Limb (tissue), 2 donors: Measurements from ENCODE around the gene COL4A5.
A peak's percentile ranks its signal among the peaks of the same experiment; 100 is the strongest.

ENCODE experiments used
- DNase-seq, 2 donors: peaks; one replicate each; pipeline ENCODE4 v3.0.0-alpha.2; 2016; ENCODE audit errors: extremely low spot score in 2 of 2

COL4A5 gene

DNA sequence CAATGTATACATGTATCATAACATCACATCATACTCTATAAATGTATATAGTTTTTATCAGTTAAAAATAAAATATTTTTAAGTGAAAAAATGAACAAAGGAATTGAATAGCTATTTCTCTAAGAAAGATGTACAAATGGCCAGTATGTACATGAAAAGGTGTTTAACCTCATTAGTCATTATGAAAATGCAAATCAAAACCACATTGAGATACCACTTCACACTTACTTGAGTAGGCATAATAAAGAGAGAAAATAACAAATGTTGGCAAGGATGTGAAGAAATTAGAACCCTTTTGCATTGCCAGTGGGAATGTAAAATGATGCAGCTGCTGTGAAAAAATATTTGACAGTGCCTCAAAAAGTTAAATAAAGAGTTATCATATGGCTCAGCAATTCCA is 201.2 kb downstream of the COL4A5 start:
- DNase-seq: no peak

DNA sequence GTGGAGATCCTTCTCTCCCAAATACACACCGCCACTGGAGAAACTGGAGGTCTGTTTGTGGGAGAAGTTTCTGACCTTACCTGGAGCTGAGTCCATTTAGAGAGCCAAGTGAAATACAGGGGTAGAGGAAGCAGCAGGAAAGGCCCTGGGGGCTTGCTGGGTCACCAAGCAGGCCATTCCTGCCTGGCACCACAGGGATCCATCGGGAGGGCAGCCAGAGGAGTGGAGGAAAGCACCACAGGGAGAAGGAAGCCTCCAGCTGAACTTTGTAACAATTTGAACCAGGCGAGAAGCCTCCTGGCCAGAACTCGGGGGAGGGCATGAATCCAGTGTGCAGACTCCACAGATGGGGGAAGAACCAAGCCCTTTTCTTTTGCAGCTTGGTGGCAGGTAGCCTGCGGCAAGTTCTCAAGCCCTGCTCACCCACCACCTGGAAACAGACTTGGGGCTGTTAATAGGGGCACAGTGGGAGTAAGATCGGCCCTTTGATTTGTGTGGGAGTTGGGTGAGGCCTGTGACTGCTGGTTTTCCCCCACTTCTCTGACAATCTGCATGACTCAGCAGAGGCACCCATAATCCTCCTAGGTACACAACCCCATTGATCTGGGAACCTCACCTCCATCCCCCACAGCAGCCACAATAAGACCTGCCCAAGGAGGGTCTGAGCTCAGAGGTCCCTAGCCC is 202.1 kb downstream of the COL4A5 start:
- no peak for DNase-seq

DNA sequence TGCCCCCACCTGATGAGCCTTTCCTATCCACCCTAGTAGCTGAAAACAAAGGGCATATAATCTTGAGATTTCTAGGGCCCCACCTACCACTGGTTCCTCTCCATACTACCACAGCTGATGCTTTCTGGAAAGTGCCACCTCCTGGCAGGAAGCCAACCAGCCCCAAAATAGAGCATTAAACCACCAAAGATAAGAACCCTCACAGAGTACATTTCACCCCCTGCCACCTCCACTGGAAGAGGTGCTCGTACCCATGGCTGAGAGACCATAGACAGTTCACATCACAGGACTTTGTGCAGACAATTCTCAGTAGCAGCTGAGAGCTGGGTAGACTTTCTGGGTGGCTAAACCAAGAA is 202.6 kb downstream of the COL4A5 start:
- DNase-seq: no peak

GRCh38 chrX:108664701-108665100 is 225.1 kb downstream of the COL4A5 start:
- DNase-seq: no peak

DNA sequence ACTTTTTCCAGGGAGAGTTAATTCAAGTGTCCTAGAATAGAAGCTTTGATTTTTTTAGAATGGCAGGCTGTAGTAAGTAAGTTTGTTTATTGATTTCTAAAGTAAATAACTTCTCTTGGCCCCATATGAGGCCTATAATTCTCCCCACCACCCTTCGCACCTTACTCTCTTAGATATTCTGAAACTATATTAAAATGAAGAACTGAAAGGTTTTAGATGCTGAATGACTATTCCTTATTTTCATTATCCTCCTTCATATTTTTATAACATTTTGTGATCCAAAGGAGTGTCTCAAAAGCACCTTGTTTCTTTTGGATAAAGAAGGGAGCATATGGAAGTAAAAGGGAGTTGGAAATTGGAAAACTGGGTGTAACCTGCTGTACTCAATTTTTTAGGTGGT is 226.5 kb downstream of the COL4A5 start:
- no peak for DNase-seq

GRCh38 chrX:108671526-108671925 is 231.9 kb downstream of the COL4A5 start:
- no peak for DNase-seq

GRCh38 chrX:108696690-108697089 is 257.1 kb downstream of the COL4A5 start:
- DNase-seq: no peak

- peak in 1 of 2 donors; percentile 5 for DNase-seq
These were observed 259.7 kb downstream of the COL4A5 start for GRCh38 chrX:108699368-108699767.

GRCh38 chrX:108701633-108702032 is 262.0 kb downstream of the COL4A5 start:
- DNase-seq: no peak

GRCh38 chrX:108702530-108702929 is 262.9 kb downstream of the COL4A5 start:
- DNase-seq: no peak

- DNase-seq: no peak
These were observed 265.2 kb downstream of the COL4A5 start for GRCh38 chrX:108704839-108705238.

GRCh38 chrX:108712886-108713285 is 273.2 kb downstream of the COL4A5 start:
- DNase-seq: no peak

GRCh38 chrX:108722561-108722960 is 282.9 kb downstream of the COL4A5 start:
- no peak for DNase-seq

DNA sequence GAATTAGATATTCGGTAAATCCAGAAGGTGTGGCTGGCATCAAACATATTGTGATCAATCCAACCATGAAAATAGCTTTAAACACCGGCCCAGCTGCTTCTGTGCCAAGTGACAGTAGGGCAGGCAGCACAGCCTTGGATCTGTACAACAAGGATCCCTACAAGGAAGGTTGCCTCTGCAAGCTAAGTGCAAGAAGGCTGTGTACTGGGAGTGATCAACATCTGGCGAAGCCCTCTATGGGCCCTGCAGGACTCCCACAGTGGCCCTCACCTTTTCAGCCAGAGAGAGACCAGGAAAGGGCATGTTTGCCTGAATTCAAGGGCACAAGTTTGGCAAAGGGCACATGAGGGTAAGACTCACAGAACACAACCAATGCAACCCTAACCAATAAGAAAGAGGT is 287.1 kb downstream of the COL4A5 start:
- no peak for DNase-seq

DNA sequence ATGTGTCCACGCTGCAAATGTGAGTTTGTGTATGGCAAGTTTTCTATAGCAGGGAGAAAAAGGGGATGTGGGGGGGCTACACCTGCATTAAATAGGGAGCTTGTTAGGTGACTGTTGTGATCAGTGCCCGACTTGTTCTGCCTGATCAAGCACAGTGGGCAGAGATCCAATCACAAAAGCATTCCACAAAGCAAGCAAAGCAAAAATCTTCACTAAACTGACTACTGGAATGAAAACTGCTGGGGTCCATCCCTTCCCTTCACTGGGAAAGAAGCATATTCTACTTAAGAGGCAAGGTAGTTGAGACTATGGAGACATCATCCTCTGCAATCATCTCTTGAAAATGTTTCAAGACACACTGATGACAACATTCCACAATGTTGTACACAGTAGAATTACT is 291.5 kb downstream of the COL4A5 start:
- no peak for DNase-seq

DNA sequence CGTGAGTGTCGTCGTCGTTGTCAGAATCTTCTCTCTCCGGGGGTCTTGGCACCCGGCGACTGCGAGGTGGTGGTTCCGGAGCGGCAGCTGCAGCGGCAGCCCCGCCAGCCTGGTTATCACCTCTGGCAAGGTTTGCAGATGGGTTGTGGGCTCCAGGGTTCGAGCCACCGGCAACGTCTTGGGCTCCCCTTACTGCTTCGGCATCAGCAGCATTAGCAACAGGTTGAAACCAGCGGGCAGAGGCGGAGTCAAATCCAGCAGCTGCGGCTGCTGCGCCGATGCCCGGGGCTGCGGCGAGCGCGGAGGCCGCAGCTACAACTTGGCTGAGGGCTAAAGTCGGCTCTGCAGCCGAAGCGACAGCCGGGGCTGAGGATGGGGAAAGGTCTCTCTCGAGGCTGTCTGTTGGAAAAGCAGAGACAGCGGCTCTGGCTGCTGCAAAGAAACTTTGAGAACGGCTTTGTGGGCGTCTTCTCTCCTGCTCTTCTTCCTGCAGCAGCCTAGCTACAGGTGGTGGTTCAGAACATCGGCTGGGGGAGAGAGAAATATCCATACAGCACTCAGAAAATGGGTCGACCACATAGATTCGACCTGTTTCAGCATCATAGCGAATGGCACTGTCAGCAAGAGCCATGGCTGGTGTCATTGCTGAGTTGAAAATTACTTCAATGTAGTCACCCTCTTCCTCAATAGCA is 293.1 kb downstream of the COL4A5 start:
- DNase-seq: peak in 1 of 2 donors; percentile 39

DNA sequence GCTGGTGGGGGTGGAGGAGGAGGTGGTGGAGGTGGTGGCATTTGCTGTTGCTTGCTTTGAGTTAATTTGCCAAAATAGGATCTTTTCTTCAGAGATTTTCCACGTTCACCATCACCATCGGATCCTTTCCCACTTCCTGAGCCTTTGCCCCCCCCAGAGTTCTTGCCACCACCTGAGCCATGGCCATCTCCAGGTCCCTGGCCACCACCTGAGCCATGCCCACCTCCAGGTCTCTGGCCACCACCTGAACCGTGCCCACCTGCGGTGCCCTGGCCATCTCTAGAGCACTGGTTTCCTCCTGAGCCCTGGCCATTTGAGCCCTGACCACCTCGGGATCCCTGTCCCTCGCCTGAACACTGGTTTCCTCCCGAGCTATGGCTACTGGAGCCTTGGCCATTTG is 294.8 kb downstream of the COL4A5 start:
- no peak for DNase-seq

- DNase-seq: peak in 1 of 2 donors; percentile 30
These were observed 295.5 kb downstream of the COL4A5 start for GRCh38 chrX:108735091-108735678.

GRCh38 chrX:108735679-108736508 is 296.3 kb downstream of the COL4A5 start:
- peak in 1 of 2 donors; percentile 38 for DNase-seq

- peak in 1 of 2 donors; percentile 62 for DNase-seq
These were observed 297.2 kb downstream of the COL4A5 start, which contains the start of gene IRS4 for GRCh38 chrX:108736509-108737479. Gene IRS4, minus strand, starts transcription at chrX:108736563.

DNA sequence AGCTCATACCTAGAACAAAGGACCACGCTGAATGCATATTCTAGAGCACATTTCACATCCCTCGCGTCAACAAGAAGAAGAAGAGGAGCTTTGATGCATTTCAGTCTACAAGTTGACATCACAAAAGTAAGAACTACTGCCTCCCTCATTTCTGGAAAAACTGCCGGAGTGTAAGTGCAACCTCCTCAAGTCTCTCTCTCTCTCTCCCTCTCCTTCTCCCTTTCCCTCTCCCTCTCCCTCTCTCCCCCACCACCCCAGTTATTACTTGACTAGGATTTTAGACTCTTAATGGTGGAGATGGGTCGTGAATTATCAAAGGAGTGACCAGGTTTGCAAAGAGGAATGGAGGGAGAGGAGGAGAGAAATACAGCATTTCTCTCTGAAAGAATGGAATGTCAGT is 298.1 kb downstream of the COL4A5 start:
- DNase-seq: no peak
